GDM1 (cell line): ENCODE data around the gene BRINP3.
"Not testable (repeated sequence)": the region's sequence is repeated elsewhere in the genome, so short reads cannot be mapped to it uniquely, and the experiment has no call there.

Experiments
- DNase-seq: peaks from one replicate; lab custom pipeline; 2025; lab: John Stamatoyannopoulos, UW

Gene BRINP3

DNA sequence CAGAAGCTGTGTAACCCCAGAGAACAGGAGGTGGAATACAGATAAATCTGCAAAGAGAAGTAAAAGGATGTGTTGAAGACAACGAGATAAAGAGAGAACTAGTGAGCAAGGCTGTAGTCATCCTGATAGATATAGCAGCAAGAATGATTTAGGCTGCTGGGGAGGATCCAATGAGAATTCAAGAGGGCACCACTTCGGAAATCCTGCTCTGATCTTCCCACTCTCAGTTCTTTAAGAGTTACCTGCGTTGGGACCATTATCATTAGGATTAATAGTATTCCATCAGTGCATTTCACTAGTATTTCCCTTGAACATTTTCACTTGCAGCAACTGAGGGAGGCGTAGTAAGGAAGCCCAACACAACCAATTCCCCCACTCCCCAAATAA, at the start of gene BRINP3:
TSS of gene BRINP3 (minus strand) at position 103 of the 387 bp plus-strand sequence.
- no peak for DNase-seq

DNA sequence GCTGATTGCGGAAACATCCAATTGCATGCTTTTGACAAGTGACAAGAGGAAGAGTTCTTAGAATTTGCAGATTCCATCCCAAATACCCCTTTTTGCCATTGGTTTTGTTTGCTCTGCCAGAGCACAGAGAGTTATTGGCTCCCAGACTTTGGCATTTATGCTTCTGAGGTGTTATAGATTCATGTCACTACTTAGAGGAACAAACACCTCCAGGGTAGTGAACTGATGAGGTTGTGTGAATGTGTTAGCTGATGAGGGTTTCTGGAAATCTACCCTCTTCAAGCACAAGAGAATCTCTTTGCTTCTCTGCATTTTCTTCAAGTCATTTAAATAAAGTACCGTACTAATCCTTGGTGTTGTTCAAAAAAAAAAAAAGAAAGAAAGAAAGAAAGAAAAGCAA, 33.9 kb upstream of the BRINP3 start:
- DNase-seq, result no peak

- no peak for DNase-seq
Measured at GRCh38 chr1:190507357-190507756, 29.7 kb upstream of the BRINP3 start.

DNA sequence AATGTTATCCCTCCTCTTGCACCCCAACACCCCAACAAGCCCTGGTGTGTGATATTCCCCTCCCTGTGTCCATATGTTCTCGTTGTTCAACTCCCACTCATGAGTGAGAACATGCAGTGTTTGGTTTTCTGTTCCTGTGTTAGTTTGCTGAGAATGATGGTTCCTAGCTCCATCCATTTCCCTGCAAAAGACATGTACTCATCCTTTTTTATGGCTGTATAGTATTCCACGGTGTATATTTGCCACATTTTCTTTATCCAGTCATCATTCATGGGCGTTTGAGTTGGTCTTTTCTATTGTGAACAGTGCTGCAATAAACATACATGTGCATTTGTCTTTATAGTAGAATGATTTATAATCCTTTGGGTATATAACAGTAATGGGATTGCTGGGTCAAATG, 26.9 kb upstream of the BRINP3 start:
- DNase-seq, result not testable (repeated sequence)

DNA sequence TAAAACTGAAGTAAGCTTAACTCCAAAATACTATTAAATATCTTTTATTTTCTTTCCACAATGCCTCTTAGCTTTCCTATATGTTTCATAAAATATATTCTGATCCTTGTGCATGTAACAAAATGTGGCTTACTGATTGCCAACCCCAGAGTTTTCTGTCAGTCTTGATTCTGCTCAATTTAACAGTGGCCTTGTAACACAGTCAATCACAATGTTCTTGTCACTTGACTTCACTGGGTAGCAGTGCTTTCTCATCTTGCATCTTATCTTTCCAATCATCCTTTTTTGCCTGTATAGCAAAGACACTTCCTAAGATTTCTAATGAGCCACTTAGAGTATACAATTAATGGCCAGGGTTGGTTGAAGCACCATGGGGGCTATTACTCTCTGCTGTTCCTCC, 19.9 kb upstream of the BRINP3 start:
- DNase-seq, result no peak

GRCh38 chr1:190494451-190494850, 16.8 kb upstream of the BRINP3 start:
- DNase-seq, result no peak

- DNase-seq, result no peak
Measured at GRCh38 chr1:190491404-190491803, 13.7 kb upstream of the BRINP3 start.

- no peak for DNase-seq
Measured at GRCh38 chr1:190484045-190484444, 6.4 kb upstream of the BRINP3 start.

DNA sequence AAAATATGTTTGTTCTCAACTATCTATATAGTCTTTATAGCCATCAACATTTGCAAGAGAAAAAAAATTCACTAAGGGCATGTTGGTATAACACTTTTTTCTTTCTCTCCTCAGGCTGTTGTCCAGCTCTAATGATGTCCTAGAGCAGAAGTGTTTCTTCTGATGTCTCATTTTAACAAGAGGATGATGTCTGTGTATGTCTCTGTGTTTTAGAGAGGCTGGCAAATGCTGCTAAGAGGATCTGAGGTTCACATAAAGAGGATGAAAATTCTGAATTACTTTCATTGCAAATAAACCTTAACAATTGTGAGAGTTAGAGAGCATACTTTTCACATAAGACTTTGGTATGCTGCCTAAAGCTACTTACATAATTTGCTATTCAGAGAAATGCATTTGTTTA, 2.6 kb upstream of the BRINP3 start:
- DNase-seq, result no peak

DNA sequence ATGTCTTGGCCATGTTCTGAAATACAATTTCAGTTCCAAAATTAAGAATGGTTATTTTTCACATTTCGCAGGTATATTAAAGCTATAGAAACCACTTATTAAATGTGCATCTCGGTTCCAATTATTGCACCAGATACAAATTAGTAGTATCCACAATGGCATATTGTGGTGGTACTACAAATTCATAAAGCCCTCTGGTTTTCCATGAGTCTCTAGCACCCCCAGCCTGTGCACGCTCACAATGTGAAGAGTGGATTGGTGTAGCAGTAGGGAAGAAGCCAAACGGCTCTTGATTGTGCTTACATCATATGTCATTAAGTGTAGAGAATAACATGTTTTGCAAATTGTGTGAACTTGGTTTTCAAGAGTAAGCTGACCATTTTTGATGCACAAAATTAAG, 1.9 kb upstream of the BRINP3 start:
- no peak for DNase-seq

DNA sequence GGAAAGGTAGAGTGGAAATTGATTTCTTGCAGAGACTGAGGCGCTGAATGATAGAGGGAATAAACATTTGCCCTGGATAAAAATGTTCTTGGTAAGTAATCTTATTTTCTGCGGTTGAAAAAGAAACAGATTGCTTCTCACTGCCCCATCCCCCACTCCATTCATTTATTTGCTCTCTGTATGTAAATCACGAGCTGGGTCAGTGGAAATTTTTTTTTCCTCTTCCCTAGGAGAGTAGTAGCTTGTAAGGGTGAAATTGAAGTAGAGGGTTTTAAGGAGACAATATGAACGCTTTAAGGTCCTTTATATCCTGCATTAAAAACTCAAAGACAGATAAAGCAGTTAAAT, 1.4 kb upstream of the BRINP3 start:
- DNase-seq, result no peak

DNA sequence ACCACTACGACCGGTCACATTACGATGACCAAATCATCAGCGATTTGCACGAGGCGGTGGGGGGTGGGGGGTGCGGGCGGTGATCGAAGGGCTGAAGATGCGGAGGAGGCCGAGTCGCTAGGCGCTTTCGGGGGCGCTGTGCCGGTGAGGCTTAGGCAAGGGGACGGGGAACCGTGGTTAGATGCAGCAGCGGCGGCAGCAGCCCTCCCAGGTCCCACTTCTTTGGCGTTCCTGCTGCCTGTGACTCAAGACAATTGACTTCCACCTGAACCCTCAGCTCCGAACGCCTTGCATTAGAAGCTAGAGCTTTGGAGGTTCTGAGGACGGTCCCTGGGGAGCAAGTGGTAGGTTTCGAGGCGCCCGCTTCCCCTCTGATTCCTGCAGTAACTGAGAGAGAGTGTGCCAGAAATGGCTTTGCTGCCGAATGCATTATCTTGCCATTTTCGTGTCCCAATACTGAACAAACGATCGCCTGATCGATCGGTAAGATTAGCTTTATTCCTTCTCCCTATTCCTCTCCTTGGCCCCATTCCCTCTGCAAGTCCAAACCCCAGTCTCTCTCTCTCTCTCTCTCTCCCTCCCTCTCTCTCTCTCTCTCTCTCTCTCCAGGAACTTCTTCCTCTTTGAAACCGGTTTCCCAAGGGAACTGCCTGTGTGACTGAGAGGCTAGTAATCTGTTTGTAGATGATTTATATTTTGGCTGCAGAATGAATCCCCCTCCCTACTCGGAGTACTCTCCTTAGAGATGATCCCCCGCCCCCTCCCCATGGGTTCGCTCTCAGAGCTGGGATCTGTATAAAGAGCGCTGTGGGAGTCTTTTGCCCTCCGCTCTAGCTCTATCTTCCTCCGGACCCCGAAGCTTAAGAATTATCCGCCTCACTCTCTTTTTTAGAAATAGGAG, 735 bp upstream of the BRINP3 start:
- no peak for DNase-seq

DNA sequence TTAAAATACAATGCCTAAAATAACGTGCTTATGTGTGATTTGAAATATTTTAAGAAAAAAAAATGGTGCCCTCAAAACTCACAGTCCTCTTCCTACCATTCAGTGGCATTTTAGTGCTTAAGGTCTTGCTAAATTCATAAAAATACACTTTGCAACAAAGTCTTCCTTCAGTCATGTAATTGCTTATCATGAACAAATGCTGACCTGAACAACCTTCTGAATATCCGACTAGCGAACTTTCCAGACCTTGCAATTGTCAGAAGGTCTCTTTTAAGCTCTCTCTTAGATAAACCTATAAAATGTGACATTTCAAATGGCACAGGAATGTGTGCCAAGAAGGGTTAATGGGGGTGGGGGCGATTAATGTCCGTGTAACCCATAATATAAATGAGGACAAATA, 858 bp downstream of the BRINP3 start:
- no peak for DNase-seq

GRCh38 chr1:190476321-190476720, 1.3 kb downstream of the BRINP3 start:
- no peak for DNase-seq

DNA sequence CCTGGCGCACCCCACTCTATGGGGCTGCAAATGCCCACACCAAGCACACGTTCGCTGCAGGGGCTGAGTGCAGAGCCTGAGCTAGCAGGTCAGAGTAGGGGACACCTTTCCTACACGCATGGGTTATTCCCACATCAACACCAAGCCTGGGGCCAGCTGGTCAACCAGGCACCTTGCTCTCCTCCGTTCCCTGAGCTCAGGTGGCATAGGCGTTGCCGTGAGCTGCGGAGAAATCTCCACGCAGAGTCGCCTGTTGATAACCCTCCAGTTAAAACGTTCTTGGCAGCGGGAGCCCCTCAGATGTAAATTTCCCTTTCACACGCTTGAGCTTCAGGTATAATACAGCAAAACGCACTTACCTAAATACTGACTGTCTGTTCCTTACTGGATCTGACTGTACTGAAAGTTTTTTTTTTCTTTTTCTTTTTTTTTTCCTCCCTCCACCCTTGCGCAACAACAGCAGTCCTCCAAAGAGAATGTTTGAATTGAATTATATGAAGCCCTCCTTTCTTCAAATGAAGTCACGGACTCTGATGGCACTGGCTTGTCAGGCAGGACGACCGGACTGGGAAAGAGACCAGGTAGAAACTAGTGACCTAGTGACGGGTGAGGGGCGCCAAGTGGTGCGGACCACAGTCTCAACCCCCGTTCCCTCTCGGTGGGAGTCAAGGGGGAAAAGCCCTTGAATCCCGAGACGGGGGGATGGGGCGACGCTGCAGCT, 2.1 kb downstream of the BRINP3 start:
- no peak for DNase-seq

DNA sequence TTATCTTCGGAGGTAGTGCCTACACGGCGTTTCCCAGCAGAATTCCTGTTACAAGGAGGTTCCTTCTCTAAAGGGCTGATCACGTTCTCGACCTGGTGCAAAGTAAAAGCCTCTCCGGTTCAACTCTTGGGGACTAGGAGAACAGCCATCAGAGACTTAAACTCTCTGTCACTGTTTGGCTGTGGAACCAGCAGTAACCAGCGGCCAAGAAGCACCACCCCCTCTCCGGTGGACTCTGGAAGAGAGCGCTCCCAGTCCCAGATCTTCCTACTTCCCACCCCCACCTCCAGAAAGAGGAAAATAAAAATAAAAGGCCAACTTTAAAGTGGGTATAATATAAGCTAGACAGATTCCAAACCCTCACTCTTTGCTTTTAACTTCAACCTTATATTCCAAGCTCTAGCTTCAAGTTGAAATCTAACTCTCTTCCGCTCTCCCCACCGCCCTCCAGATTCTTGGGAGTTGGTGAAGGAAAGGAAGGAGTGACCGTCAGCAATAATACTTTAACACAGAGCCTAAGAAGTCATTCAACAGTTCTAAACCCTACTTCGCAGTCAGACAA, 2.9 kb downstream of the BRINP3 start:
- DNase-seq, result no peak

GRCh38 chr1:190474010-190474409, 3.7 kb downstream of the BRINP3 start:
- DNase-seq, result no peak

DNA sequence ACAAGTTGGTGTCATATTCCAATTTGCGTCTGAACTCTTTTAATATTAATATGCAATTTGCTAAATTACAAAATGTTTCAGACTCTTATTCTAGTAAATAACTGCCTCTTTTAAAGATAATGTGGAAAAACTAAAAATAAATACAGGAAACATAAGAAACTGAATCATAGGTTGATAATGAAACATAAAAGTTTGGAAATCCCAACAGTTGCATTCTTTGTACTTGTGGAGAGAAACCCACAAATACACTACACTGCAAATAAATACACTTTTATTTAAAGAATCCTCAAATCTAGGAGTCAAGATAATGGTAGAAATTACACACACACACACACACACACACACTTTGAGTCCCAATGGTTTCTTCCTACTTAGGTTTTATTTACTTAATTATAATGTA, 5.2 kb downstream of the BRINP3 start:
- no peak for DNase-seq

DNA sequence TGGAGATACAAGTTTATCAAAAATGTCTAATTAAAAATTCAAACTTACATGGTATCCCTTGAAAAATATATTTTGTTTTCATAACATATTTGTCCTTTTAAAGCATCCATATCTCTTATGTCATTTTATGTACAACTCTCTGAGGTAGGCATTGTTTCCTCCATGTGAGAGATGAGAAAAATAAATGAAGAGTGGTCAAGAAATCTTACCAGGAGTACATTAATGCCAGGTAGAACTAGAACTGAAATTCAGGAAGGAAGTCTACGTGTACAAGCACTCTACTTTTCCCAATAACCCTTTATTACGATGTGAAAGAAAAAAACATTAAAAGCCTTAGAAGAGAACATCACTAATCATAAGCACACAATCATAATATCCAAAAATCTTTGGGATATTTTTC, 5.6 kb downstream of the BRINP3 start:
- DNase-seq, result no peak

DNA sequence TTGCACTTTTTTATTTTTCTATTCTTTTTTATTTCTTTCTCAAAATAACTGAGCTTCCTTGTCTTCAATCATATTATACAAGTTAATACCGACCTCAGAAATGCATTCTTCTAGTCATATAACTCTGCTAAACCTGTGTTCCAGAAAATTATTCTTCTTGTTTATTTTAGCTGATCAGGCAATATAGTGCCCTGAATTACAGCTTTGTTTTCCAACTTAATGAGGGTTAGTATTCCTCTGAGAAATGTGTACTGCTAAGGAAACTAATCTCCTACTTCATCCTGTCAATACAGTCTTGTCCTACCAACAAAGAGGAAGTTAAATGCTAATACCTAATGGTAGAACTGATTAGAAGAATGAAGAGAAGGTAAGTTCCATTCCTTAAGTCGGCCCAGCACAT, 13.0 kb downstream of the BRINP3 start:
- no peak for DNase-seq

GRCh38 chr1:190456129-190456528, 21.5 kb downstream of the BRINP3 start:
- no peak for DNase-seq

DNA sequence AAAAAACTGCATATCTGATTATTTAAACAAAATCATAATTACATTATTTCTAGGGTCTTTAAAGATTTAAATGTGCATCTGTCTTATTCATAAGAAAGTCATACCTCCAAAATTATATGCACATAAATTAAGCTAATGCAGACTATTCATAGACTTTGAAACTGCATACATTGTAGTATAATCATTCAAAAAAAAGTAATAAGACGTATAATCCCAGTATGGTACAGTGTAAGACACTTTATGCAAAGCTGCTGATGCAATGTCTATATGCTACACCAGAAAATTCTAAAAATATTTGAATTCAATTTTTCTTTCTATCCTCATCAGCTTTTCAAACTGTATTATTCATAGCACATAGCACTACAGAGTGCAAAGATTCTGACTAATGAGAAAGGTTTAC, 22.0 kb downstream of the BRINP3 start:
- DNase-seq, result no peak

DNA sequence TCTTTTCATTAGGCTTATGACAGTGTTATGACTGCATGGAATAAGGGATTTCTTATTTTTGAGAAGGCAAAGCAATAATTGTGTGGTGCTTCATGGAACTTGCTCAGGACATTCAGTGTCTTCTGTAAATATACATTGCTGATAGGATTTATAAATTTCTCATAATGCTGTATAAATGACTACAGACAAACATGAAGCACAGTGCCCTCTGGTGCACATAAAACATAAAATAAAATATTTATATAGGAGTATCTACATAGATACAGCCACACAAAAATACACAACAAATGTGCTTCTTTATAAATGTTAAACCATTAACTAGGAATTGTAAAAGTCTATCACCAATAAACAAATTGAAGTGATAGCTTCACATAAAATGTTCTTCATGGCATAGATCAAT, 24.1 kb downstream of the BRINP3 start:
- DNase-seq, result no peak
